H1 (cell line): ENCODE data around the gene GABRB2. TPM values are rescaled to one million over a fixed set of nuclear protein-coding genes. Genes with fewer than 3 reads are reported as not detected.
A peak's percentile ranks its signal among the peaks of the same experiment; 100 is the strongest.

Experiments used
- CTCF ChIA-PET: fragments of 300-600 bp; sonication (Branson Sonifier 250); formaldehyde crosslinking; loops from one replicate; lab custom pipeline; 2021; ENCODE audit not compliant: partially characterized antibody; lab: Charles Lee
- POLR2A ChIA-PET: fragments of 300-600 bp; sonication (Branson Sonifier 250); formaldehyde crosslinking; loops from one replicate; lab custom pipeline; 2021; ENCODE audit warnings: inconsistent platforms; ENCODE audit not compliant: partially characterized antibody; lab: Charles Lee
- DNase-seq, 2 experiments: peaks; one replicate each; pipeline versions ENCODE4 v3.0.0 to v3.0.0-alpha.2; 2010 to 2022; ENCODE audit warnings: low spot score in 2 of 2, low read depth in 1 of 2, mixed read lengths in 1 of 2
- FAIRE-seq: peaks from 2 replicates; lab custom pipeline; 2011; peaks lifted over from hg19 to GRCh38; lab: Jason Lieb, UNC
- H2AFZ ChIP-seq: 2 replicates; pipeline ENCODE4 v1.8.1; 2012; ENCODE audit warnings: low read length, inconsistent platforms
- H2AK5ac ChIP-seq: 2 replicates; pipeline ENCODE4 v1.6.1; 2013; ENCODE audit warnings: low read depth, low read length
- H2BK120ac ChIP-seq: replicated peaks from 2 replicates; pipeline ENCODE3; 2013; ENCODE audit warnings: low read depth, low read length, inconsistent platforms
- H2BK12ac ChIP-seq: 2 replicates; pipeline ENCODE4 v1.6.1; 2013; ENCODE audit warnings: low read depth, low read length
- H2BK15ac ChIP-seq: 2 replicates; pipeline ENCODE4 v1.6.1; 2013; ENCODE audit warnings: low read length
- H2BK20ac ChIP-seq: 2 replicates; pipeline ENCODE4 v1.6.1; 2013; ENCODE audit warnings: low read length
- H2BK5ac ChIP-seq: 2 replicates; pipeline ENCODE4 v1.6.1; 2013; ENCODE audit warnings: low read depth, low read length
- H3K14ac ChIP-seq: 2 replicates; pipeline ENCODE4 v1.6.1; 2013; ENCODE audit warnings: inconsistent platforms; ENCODE audit not compliant: insufficient read length
- H3K18ac ChIP-seq: 2 replicates; pipeline ENCODE4 v1.6.1; 2013; ENCODE audit warnings: low read length; ENCODE audit errors: extremely low read depth
- H3K23ac ChIP-seq: 2 replicates; pipeline ENCODE4 v1.6.1; 2013; ENCODE audit warnings: inconsistent platforms; ENCODE audit not compliant: insufficient read length
- H3K23me2 ChIP-seq: 2 replicates; pipeline ENCODE4 v1.6.1; 2013; ENCODE audit warnings: low read depth, low read length
- H3K27ac ChIP-seq: 2 replicates; pipeline ENCODE4 v1.6.1; 2011; ENCODE audit warnings: low read depth, low read length, inconsistent platforms
- H3K27me3 ChIP-seq, 4 experiments: replicated peaks in 1 of 4; 1 replicate in 1 of 4; 2 replicates in 3 of 4; pipeline versions ENCODE4 v1.6.1 to v1.8.1; 2011 to 2013; ENCODE audit warnings: low read length in 3 of 4, mild to moderate bottlenecking in 3 of 4, inconsistent platforms in 2 of 4, mixed read lengths in 2 of 4, moderate library complexity in 1 of 4; ENCODE audit not compliant: control insufficient read depth in 3 of 4, insufficient read depth in 3 of 4; ENCODE audit errors: extremely low read depth in 1 of 4
- H3K36me3 ChIP-seq, 4 experiments: 2 replicates each; pipeline versions ENCODE4 v1.6.1 to v1.8.1; 2011 to 2013; ENCODE audit warnings: mild to moderate bottlenecking in 4 of 4, low read length in 3 of 4, moderate library complexity in 2 of 4, control low read depth in 1 of 4, inconsistent platforms in 1 of 4; ENCODE audit not compliant: insufficient read depth in 4 of 4, control insufficient read depth in 2 of 4
- H3K4ac ChIP-seq: replicated peaks from 2 replicates; pipeline ENCODE3; 2013; ENCODE audit warnings: low read length, low read depth, mixed read lengths, inconsistent platforms; ENCODE audit not compliant: insufficient read length
- H3K4me1 ChIP-seq, 4 experiments: replicated peaks in 1 of 4; 1 replicate in 1 of 4; 2 replicates in 3 of 4; pipeline versions ENCODE4 v1.6.1 to v1.8.1; 2011 to 2013; ENCODE audit warnings: low read length in 3 of 4, inconsistent platforms in 2 of 4, mixed read lengths in 1 of 4; ENCODE audit not compliant: insufficient read depth in 4 of 4, control insufficient read depth in 3 of 4
- H3K4me2 ChIP-seq, 2 experiments: 2 replicates each; pipeline versions ENCODE4 v1.6.1 to v1.8.1; 2011 to 2013; ENCODE audit warnings: low read depth in 2 of 2, low read length in 2 of 2, control low read depth in 1 of 2, inconsistent platforms in 1 of 2, mild to moderate bottlenecking in 1 of 2; ENCODE audit not compliant: insufficient read depth in 1 of 2
- H3K4me3 ChIP-seq, 4 experiments: fragments of 200-600, 300-600 bp in 1 of 4; sonication (generic), shearing (Covaris generic), sonication (Bioruptor Twin) in 1 of 4; 2 replicates each; pipeline versions ENCODE4 v1.5.1 to v1.8.1; 2011 to 2016; ENCODE audit warnings: low read length in 4 of 4, low read depth in 3 of 4, control low read depth in 2 of 4, inconsistent platforms in 2 of 4, mild to moderate bottlenecking in 2 of 4, mixed read lengths in 1 of 4, moderate library complexity in 1 of 4; ENCODE audit not compliant: insufficient read depth in 2 of 4; ENCODE audit errors: extremely low read depth in 1 of 4
- H3K56ac ChIP-seq: replicated peaks from 2 replicates; pipeline ENCODE3; 2013; ENCODE audit warnings: low read depth, mild to moderate bottlenecking, mixed read lengths, low read length, inconsistent platforms; ENCODE audit not compliant: insufficient read length
- H3K79me1 ChIP-seq: 2 replicates; pipeline ENCODE4 v1.6.1; 2013; ENCODE audit warnings: low read depth, low read length, control low read depth
- H3K79me2 ChIP-seq, 2 experiments: 2 replicates each; pipeline versions ENCODE4 v1.6.1 to v1.8.1; 2012 to 2013; ENCODE audit warnings: low read length in 2 of 2, mild to moderate bottlenecking in 2 of 2, inconsistent platforms in 1 of 2; ENCODE audit not compliant: insufficient read depth in 2 of 2, control insufficient read depth in 1 of 2
- H3K9ac ChIP-seq, 4 experiments: replicated peaks in 1 of 4; 1 replicate in 1 of 4; 2 replicates in 3 of 4; pipeline versions ENCODE4 v1.6.1 to v1.8.1; 2011 to 2013; ENCODE audit warnings: low read depth in 3 of 4, low read length in 3 of 4, control low read depth in 2 of 4, mild to moderate bottlenecking in 2 of 4, moderate library complexity in 2 of 4, inconsistent platforms in 1 of 4; ENCODE audit errors: extremely low read depth in 1 of 4
- H3K9me3 ChIP-seq, 2 experiments: 2 replicates each; pipeline versions ENCODE4 v1.6.1 to v1.8.1; 2012 to 2013; ENCODE audit warnings: mild to moderate bottlenecking in 2 of 2, moderate library complexity in 2 of 2, control low read depth in 1 of 2, inconsistent platforms in 1 of 2, low read depth in 1 of 2, low read length in 1 of 2, mixed read lengths in 1 of 2; ENCODE audit not compliant: insufficient read depth in 2 of 2
- H4K20me1 ChIP-seq, 2 experiments: replicated peaks in 1 of 2; 2 replicates each; pipeline versions ENCODE3 to v1.8.1; 2011 to 2013; ENCODE audit warnings: inconsistent platforms in 2 of 2, low read length in 2 of 2, mild to moderate bottlenecking in 1 of 2; ENCODE audit not compliant: insufficient read depth in 2 of 2, control insufficient read depth in 1 of 2
- H4K5ac ChIP-seq: 2 replicates; pipeline ENCODE4 v1.6.1; 2013; ENCODE audit warnings: low read length, low read depth, mixed read lengths, inconsistent platforms; ENCODE audit not compliant: insufficient read length
- H4K8ac ChIP-seq: 2 replicates; pipeline ENCODE4 v1.8.0; 2013; ENCODE audit warnings: mild to moderate bottlenecking, moderate library complexity, low read length, inconsistent platforms; ENCODE audit not compliant: insufficient read depth; ENCODE audit errors: extremely low read depth
- H4K91ac ChIP-seq: replicated peaks from 2 replicates; pipeline ENCODE3; 2013; ENCODE audit warnings: low read length, mixed read lengths, inconsistent platforms; ENCODE audit not compliant: insufficient read length
- CHD2 ChIP-seq: IDR thresholded peaks from 2 replicates; pipeline ENCODE4 v1.6.1; 2012; ENCODE audit warnings: low read length, improper control_type of control experiment
- KDM4A ChIP-seq: IDR thresholded peaks from one replicate; pipeline ENCODE4 v1.7.1; 2012; ENCODE audit warnings: low read depth, mild to moderate bottlenecking, moderate library complexity, low read length, inconsistent platforms; ENCODE audit not compliant: severe bottlenecking
- NRF1 ChIP-seq: IDR thresholded peaks from 2 replicates; pipeline ENCODE4 v1.6.1; 2011; ENCODE audit warnings: mild to moderate bottlenecking, low read depth, low read length, improper control_type of control experiment
- RFX5 ChIP-seq: IDR thresholded peaks from 2 replicates; pipeline ENCODE4 v1.6.1; 2011; ENCODE audit warnings: low read depth, low read length, improper control_type of control experiment, borderline replicate concordance
- SIRT6 ChIP-seq: IDR thresholded peaks from one replicate; pipeline ENCODE4 v1.7.1; 2012; ENCODE audit warnings: low read length, inconsistent platforms
- SIX5 ChIP-seq: IDR thresholded peaks from 2 replicates; pipeline ENCODE4 v1.6.1; 2011; ENCODE audit warnings: mild to moderate bottlenecking, low read depth, low read length
- SP4 ChIP-seq: IDR thresholded peaks from 2 replicates; pipeline ENCODE4 v1.6.1; 2012; ENCODE audit warnings: low read length, inconsistent platforms
- TAF1 ChIP-seq: IDR thresholded peaks from 2 replicates; pipeline ENCODE4 v1.6.1; 2011; ENCODE audit warnings: mild to moderate bottlenecking, low read depth, low read length
- TBP ChIP-seq: IDR thresholded peaks from 2 replicates; pipeline ENCODE4 v1.6.1; 2011; ENCODE audit warnings: low read depth, low read length, improper control_type of control experiment
- WGBS, 2 experiments: shearing (Covaris generic) in 1 of 2; methylation state at CpG; one replicate each; pipeline versions ENCODE4 v1.1.6 to v1.1.7; 2013 to 2015; ENCODE audit warnings: low lambda C conversion rate in 2 of 2, mixed read lengths in 2 of 2, inconsistent platforms in 1 of 2, low coverage in 1 of 2, missing lambda C conversion rate in 1 of 2; ENCODE audit not compliant: insufficient replicate concordance in 2 of 2, insufficient coverage in 1 of 2, insufficient read length in 1 of 2; ENCODE audit errors: extremely low coverage in 1 of 2, missing lambda C conversion rate in 1 of 2; 5-methylcytosine and 5-hydroxymethylcytosine counted together
- polyA plus RNA-seq, 7 experiments: library from polyadenylated mRNA; depleted of rRNA in 3 of 7; stranded (reverse) in 5 of 7; unstranded in 2 of 7; fragments of >200 nt in 5 of 7; fragments of 200-250 nt in 2 of 7; gene quantifications; 1 replicate in 5 of 7; 2 replicates in 1 of 7; 4 replicates in 1 of 7; pipeline versions ENCODE4 v1.2.1 to v1.2.3, GENCODE V29; 2011 to 2013; ENCODE audit warnings: missing spikeins in 2 of 7, mixed read lengths in 2 of 7
- total RNA-seq: library from RNA; stranded (reverse); fragmentation: NEBNext Ultra II Directional; extraction: Animal tissue kit (Norgen Biotek cat#: 25700); gene quantifications from 2 replicates; pipeline ENCODE4 v1.2.1, GENCODE V29; 2021

Gene GABRB2
- total and polyA plus RNA-seq, 2 of the 8 experiments (the other 6 are each of a cell fraction or from before 2014, with no cell fraction given) = 0.54 to 1.9 TPM

DNA sequence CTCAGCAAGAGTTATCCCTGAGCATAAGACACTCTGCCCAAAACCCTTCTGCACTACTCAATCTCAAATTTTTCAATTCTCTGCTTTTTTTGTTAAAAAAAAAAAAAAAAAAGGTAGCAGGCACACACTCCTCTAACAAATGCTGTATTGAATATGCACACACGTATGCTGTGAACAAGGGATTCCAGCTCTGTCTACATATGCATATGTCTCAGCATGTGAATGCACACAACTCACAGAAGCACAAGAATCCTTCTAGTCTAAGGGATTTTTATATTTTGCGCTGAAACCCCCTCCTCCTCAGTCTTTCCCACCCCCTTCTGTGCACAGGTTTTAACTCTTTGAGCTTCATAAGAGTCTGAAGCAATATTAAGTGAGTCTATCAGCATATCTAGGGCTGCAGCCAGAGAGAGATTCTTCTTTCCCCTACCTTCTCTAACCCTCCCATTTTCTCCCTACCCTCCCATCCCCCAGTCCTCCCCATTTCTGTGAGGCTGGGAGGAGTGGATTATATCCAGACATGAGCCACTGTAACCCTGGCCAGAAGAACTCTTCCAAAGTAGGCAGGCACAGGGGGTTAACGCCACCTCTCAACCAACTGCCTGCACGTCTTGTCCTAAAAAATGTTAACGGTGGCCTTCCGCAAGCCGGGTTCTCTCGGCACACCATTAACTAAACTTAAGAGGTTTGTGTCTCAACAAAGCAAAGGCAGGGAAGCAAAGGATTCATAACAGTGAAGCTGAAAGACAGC is 1.0 kb downstream of the GABRB2 start:
- H3K79me2 ChIP-seq = no peaks in the 10 kb centered on the region
- H3K56ac ChIP-seq = no peak overlapping the region
- no peak overlapping the region for H3K4ac ChIP-seq
- peak overlapping the region in 1 of 4 experiments; percentile 73; a peak in 2 of 8 replicates for H3K4me3 ChIP-seq
- no peak overlapping the region for H3K14ac ChIP-seq
- POLR2A ChIA-PET = interaction anchor here (0.6 kb wide), 1 partner anchor 11 kb away, joined by 4 read pairs; no protein-coding TSS in a partner anchor
- H3K9ac ChIP-seq = no peak overlapping the region
- H2AFZ ChIP-seq = no peak overlapping the region
- H4K20me1 ChIP-seq = peaks cover 1 to 2% of the 10 kb centered on the region in 2 experiments
- H2AK5ac ChIP-seq = no peak overlapping the region
- no peaks in the 10 kb centered on the region for H3K36me3 ChIP-seq
- DNase-seq (no peak), FAIRE-seq (no peak)
- peaks cover 22% of the 10 kb centered on the region for H3K23me2 ChIP-seq
- H3K4me1 ChIP-seq = peaks cover 5 to 20% (median 13%) of the 10 kb centered on the region in 4 experiments; a peak in 6 of 7 replicates
- CTCF ChIA-PET = interaction anchor here (0.7 to 1.0 kb wide), 3 partner anchors 11 to 278 kb away, joined by 3 read pairs; no protein-coding TSS in a partner anchor
- H3K4me2 ChIP-seq = peak overlapping the region; percentile 91 to 97
- H3K27me3 ChIP-seq = peaks cover 20 to 58% (median 50%) of the 10 kb centered on the region in 4 experiments
- WGBS, 2 experiments = 12% methylated on average over 8 of the region's 8 CpGs; no CpG with 5 or more reads in 1 of the 2 experiments
- H2BK12ac ChIP-seq = no peak overlapping the region
- no peaks in the 10 kb centered on the region for H3K79me1 ChIP-seq
- no peak overlapping the region; the same call in 1 of the 2 replicates for H3K18ac ChIP-seq
- no peak for TF ChIP-seq SIRT6
- no peak for TF ChIP-seq TAF1
- no peak for TF ChIP-seq SIX5
- TF ChIP-seq CHD2 = no peak
- TF ChIP-seq KDM4A = no peak
- TF ChIP-seq SP4 = no peak
- TF ChIP-seq TBP = no peak
- TF ChIP-seq RFX5 = no peak
- TF ChIP-seq NRF1 = no peak
- H4K91ac ChIP-seq = no peak overlapping the region
- no peak overlapping the region for H4K8ac ChIP-seq
- no peak overlapping the region for H3K27ac ChIP-seq
- no peak overlapping the region for H4K5ac ChIP-seq
- no peak overlapping the region for H2BK120ac ChIP-seq
- no peak overlapping the region for H2BK20ac ChIP-seq
- no peak overlapping the region for H2BK15ac ChIP-seq
- no peaks in the 10 kb centered on the region for H3K9me3 ChIP-seq
- H2BK5ac ChIP-seq = no peak overlapping the region
- no peak overlapping the region for H3K23ac ChIP-seq
